ENCODE data around the gene CHN2.

DNA sequence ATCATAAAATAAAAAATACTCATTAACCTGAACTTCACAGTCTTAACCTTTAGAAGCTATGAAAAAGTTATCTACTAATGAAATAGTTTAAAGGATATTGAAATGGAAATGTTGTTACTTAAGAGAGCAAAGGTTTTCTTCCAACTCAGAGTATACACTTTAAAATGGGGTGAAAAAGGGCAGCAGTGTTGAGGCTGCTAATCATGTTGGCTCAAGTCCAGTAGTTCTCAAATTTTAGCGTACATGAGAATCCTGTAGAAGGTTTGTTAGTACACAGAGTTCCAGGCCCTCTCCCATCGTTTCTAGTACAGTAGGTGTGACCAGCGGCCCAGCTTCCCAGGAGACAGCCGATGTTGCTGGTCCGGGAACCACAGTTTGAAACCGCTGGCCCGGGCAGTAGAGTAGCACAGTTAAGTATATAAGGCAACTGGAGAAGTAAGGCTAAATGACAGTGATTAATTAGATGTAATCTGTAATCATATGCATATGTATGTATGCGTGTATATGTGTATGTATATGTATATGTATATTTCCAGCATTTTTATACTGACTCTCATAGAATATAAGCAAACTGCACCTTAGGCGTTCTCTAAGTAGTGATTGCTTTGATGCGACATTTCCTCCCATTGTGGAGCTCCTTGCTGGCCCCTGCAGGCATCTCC, 221.8 kb downstream of the CHN2 start:
- TF ChIP-seq POLR2AphosphoS5 (IDR thresholded peaks at IDR 0.05), result no peak
- TF ChIP-seq, protein P1, sequence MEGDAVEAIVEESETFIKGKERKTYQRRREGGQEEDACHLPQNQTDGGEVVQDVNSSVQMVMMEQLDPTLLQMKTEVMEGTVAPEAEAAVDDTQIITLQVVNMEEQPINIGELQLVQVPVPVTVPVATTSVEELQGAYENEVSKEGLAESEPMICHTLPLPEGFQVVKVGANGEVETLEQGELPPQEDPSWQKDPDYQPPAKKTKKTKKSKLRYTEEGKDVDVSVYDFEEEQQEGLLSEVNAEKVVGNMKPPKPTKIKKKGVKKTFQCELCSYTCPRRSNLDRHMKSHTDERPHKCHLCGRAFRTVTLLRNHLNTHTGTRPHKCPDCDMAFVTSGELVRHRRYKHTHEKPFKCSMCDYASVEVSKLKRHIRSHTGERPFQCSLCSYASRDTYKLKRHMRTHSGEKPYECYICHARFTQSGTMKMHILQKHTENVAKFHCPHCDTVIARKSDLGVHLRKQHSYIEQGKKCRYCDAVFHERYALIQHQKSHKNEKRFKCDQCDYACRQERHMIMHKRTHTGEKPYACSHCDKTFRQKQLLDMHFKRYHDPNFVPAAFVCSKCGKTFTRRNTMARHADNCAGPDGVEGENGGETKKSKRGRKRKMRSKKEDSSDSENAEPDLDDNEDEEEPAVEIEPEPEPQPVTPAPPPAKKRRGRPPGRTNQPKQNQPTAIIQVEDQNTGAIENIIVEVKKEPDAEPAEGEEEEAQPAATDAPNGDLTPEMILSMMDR (IDR thresholded peaks at IDR 0.05), result no peak

Measured in prostate gland (tissue), 2 donors.